ENCODE results near the gene CDH26.
A peak's percentile ranks its signal among the peaks of the same experiment; 100 is the strongest.
"Not testable (repeated sequence)": the region's sequence is repeated elsewhere in the genome, so short reads cannot be mapped to it uniquely, and the experiment has no call there.

CDH26 gene

GRCh38 chr20:59942245-59942644 lies 16.0 kb upstream of the CDH26 start:
- DNase-seq: no peak

- DNase-seq: no peak
Observed at GRCh38 chr20:59944726-59945125, 13.5 kb upstream of the CDH26 start.

GRCh38 chr20:59945175-59945574 lies 13.0 kb upstream of the CDH26 start:
- no peak for DNase-seq

- DNase-seq: no peak
Observed at GRCh38 chr20:59945731-59946130, 12.5 kb upstream of the CDH26 start.

GRCh38 chr20:59947376-59947775 lies 10.8 kb upstream of the CDH26 start:
- DNase-seq: no peak

- DNase-seq: no peak
Observed at GRCh38 chr20:59948212-59948611, 10.0 kb upstream of the CDH26 start.

GRCh38 chr20:59948828-59949720 lies 9.1 kb upstream of the CDH26 start:
- DNase-seq: peak; percentile 50

GRCh38 chr20:59949911-59950310 lies 8.3 kb upstream of the CDH26 start:
- no peak for DNase-seq

- no peak for DNase-seq
Observed at GRCh38 chr20:59954718-59955117, 3.5 kb upstream of the CDH26 start.

GRCh38 chr20:59955131-59955796 lies 3.0 kb upstream of the CDH26 start:
- DNase-seq: peak; percentile 52

GRCh38 chr20:59957568-59957967 lies 655 bp upstream of the CDH26 start:
- DNase-seq: not testable (repeated sequence)

- DNase-seq: peak; percentile 77
Observed at GRCh38 chr20:59958626-59959025, 403 bp downstream of the CDH26 start.

GRCh38 chr20:59961423-59961822 lies 3.2 kb downstream of the CDH26 start:
- DNase-seq: no peak

- no peak for DNase-seq
Observed at GRCh38 chr20:59962155-59962554, 3.9 kb downstream of the CDH26 start.

- DNase-seq: no peak
Observed at GRCh38 chr20:59966428-59966827, 8.2 kb downstream of the CDH26 start.

- DNase-seq: no peak
Observed at GRCh38 chr20:59971428-59971827, 13.2 kb downstream of the CDH26 start.

- no peak for DNase-seq
Observed at GRCh38 chr20:59972037-59972801, 14.0 kb downstream of the CDH26 start.

GRCh38 chr20:59976156-59976782 lies 18.0 kb downstream of the CDH26 start:
- no peak for DNase-seq

GRCh38 chr20:59977086-59977485 lies 18.9 kb downstream of the CDH26 start:
- DNase-seq: no peak

GRCh38 chr20:59983076-59983475 lies 24.9 kb downstream of the CDH26 start:
- DNase-seq: no peak

GRCh38 chr20:59984541-59984940 lies 26.3 kb downstream of the CDH26 start:
- no peak for DNase-seq

- DNase-seq: no peak
Observed at GRCh38 chr20:59985164-59985563, 26.9 kb downstream of the CDH26 start.

GRCh38 chr20:59985864-59986263 lies 27.6 kb downstream of the CDH26 start:
- DNase-seq: no peak
